ENCODE results near the gene KATNAL1. TPM values are rescaled to one million over a fixed set of nuclear protein-coding genes. Genes with fewer than 3 reads are reported as not detected.

Gene KATNAL1
- total and polyA plus RNA-seq, 2 of the 4 experiments (the other 2 are of a cell fraction), result 6.9 to 16.8 TPM

DNA sequence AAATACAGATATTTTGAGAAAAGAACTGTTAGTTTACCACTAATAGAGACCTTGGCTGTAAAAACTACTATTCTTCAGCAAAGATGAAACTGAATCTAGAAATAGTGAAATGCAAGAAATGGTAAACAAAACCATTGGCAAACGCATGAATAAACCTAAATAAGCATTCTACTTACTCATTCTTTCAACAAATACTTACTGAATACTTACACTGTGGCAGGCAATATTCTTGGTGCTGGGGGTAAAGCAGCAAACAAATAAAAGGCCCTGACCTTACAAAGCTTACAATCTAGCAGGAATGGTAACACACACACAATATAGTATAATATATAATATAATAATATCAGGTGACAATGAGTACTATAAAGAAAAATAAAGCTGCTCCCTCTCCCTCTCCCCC is 38.7 kb downstream of the KATNAL1 start:
- H3K4me2 ChIP-seq (ENCODE audit: low read depth, low read length), result no peak overlapping the region
- H3K79me1 ChIP-seq (ENCODE audit: low read depth in 1 of 2, low read length in 2 of 2), result peaks cover 17 to 34% of the 10 kb centered on the region in 2 experiments
- H2BK5ac ChIP-seq (ENCODE audit: low read depth, low read length, poor library complexity, severe bottlenecking), result no peak overlapping the region
- H3K27ac ChIP-seq (ENCODE audit: insufficient read depth, low read length), result no peak overlapping the region
- H3K14ac ChIP-seq (replicated peaks; ENCODE audit: low read depth, low read length), result no peak overlapping the region
- H2AFZ ChIP-seq (replicated peaks; ENCODE audit: low read length, poor library complexity), result no peak overlapping the region
- no peak overlapping the region for H3K18ac ChIP-seq (ENCODE audit: low read depth, low read length)
- H3K36me3 ChIP-seq (ENCODE audit: control insufficient read depth, insufficient read depth, low read length), result no peaks in the 10 kb centered on the region
- no peak overlapping the region for H4K5ac ChIP-seq (ENCODE audit: low read depth, low read length)
- in situ Hi-C loops (cut with MboI; ENCODE audit: low sequenced_read_pairs), result no loop called here
- DNase-seq (peak; percentile 40), ATAC-seq (ENCODE audit: low read depth) (peak; percentile 86)
- dilution Hi-C loops (cut with HindIII; ENCODE audit: low sequenced_read_pairs, unreplicated experiment), result no loop called here
- no peak overlapping the region for H3K56ac ChIP-seq (ENCODE audit: extremely low read depth, insufficient read depth, low read length)
- H3K23ac ChIP-seq (ENCODE audit: low read depth, low read length), result no peak overlapping the region
- BruUV-seq (replicated peaks), result no TSS peak
- no peak overlapping the region for H4K8ac ChIP-seq (ENCODE audit: low read depth in 2 of 2, low read length in 2 of 2)
- H3K4ac ChIP-seq (ENCODE audit: low read depth, low read length), result no peak overlapping the region
- WGBS, 2 experiments (ENCODE audit: extremely low coverage in 2 of 2, insufficient read length in 1 of 2), result no CpG with 5 or more reads among the region's 1 CpG
- H3K27me3 ChIP-seq (ENCODE audit: control insufficient read depth, insufficient read depth, low read length), result no peaks in the 10 kb centered on the region
- H4K91ac ChIP-seq (ENCODE audit: insufficient read depth, low read depth, low read length), result no peak overlapping the region
- H2AK5ac ChIP-seq (ENCODE audit: low read depth, low read length), result no peak overlapping the region
- no peak overlapping the region for H2BK15ac ChIP-seq (ENCODE audit: low read depth, low read length)
- TF ChIP-seq RAD21 (IDR thresholded peaks at IDR 0.05; ENCODE audit: low read length), result no peak
- no peak for TF ChIP-seq CHD1 (IDR thresholded peaks at IDR 0.05; ENCODE audit: low read depth, low read length)
- TF ChIP-seq MAZ (IDR thresholded peaks at IDR 0.05; ENCODE audit: borderline replicate concordance, low read depth, low read length), result no peak
- no peak for TF ChIP-seq RFX5 (IDR thresholded peaks at IDR 0.05; ENCODE audit: low read depth, low read length)
- TF ChIP-seq POLR2A (IDR thresholded peaks at IDR 0.05; ENCODE audit: low read depth, low read length), result no peak
- TF ChIP-seq CEBPB (IDR thresholded peaks at IDR 0.05; ENCODE audit: low read depth, low read length), result no peak
- H4K20me1 ChIP-seq (ENCODE audit: insufficient read depth, low read length), result peaks cover 12% of the 10 kb centered on the region; the same call in 1 of the 2 replicates
- H3K4me3 ChIP-seq (ENCODE audit: insufficient read depth, low read depth, low read length), result no peak overlapping the region
- no peak overlapping the region for H2AK9ac ChIP-seq (replicated peaks; ENCODE audit: low read depth, low read length, poor library complexity)
- no peak overlapping the region for H2BK120ac ChIP-seq (ENCODE audit: low read depth, low read length)
- H2BK20ac ChIP-seq (ENCODE audit: low read depth, low read length), result no peak overlapping the region
- intact Hi-C loops (cut with micrococcal nuclease), result no loop called here
- H3K9ac ChIP-seq (ENCODE audit: low read depth, low read length), result no peak overlapping the region
- peaks cover 4% of the 10 kb centered on the region for H3K4me1 ChIP-seq (ENCODE audit: control insufficient read depth, insufficient read depth, low read length)
- no peaks in the 10 kb centered on the region for H3K9me3 ChIP-seq (ENCODE audit: control insufficient read depth, insufficient read depth, low read length)
- ChIA-PET CTCF (no interaction called here), POLR2A (ENCODE audit: unreplicated experiment) (no interaction called here)
- H3K9me1 ChIP-seq (ENCODE audit: insufficient read depth, low read length), result peaks cover 9% of the 10 kb centered on the region

All from IMR-90 (cell line).